NCI-H1694 treated with DMSO at 0.1 percent for 48 hours (cell line): ENCODE data around the gene RAP1GDS1.

Experiments used
- DNase-seq: peaks from one replicate; lab custom pipeline; 2025; lab: John Stamatoyannopoulos, UW

RAP1GDS1 gene

DNA sequence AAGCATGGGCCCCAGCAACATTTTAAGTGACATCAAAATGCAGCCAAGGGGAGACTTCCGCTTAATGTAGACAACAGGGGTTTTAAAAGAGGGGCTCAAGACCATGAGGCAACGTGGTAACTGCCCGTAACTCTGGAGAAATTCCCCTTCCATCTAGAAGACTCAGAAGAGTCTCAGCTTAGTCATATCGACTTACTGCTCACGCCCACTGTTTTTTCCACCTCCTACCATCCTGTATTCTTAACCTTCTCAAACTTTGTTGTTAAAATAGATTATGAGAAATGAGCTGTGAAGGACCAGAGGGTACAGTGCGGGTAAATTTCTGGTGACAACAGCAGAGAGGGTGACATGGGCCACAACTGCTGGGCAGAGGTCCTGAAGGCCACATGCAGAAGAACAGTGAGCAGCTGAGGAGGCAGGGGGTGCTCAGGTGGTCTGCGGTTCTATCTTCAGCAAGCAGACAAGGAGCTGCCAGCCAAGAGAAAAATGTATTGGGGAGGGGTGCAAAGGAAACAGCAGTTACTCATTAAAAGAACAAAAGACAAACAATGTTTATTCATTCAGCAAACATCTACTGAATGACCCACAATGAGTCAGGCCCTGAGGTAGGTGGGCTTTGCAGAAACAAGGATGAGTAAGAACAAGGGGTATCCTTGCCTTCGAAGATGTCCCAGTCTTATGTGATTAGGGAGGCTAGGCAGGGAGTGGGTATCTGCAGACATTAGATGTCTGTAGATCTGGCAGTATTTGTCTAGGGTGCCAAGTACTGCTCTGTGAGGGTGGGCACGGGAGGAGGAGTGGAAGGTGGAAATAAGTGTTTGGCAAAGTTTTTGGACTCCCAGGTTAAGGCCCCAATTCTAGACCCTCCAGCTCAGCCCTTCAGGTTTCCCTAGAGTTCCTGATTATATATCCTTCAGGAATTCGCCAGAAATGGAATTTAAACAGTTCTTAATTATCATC, 221.9 kb downstream of the RAP1GDS1 start:
- DNase-seq, result no peak

- no peak for DNase-seq
Observed at GRCh38 chr4:98484031-98484430, 222.8 kb downstream of the RAP1GDS1 start.

GRCh38 chr4:98485816-98486345, 224.7 kb downstream of the RAP1GDS1 start:
- no peak for DNase-seq

- DNase-seq, result no peak
Observed at GRCh38 chr4:98490251-98490650, 229.1 kb downstream of the RAP1GDS1 start.

GRCh38 chr4:98491899-98492559, 230.8 kb downstream of the RAP1GDS1 start:
- DNase-seq, result no peak

GRCh38 chr4:98493296-98493695, 232.1 kb downstream of the RAP1GDS1 start:
- DNase-seq, result no peak
